HG03097 (cell line): ENCODE data around the gene TOR3A.

Experiments
- ATAC-seq: cut with Tn5 transposase; IDR thresholded peaks from one replicate; pipeline ENCODE4 v1.9.1; 2021; ENCODE audit not compliant: unreplicated experiment, low FRiP score

The TOR3A gene

DNA sequence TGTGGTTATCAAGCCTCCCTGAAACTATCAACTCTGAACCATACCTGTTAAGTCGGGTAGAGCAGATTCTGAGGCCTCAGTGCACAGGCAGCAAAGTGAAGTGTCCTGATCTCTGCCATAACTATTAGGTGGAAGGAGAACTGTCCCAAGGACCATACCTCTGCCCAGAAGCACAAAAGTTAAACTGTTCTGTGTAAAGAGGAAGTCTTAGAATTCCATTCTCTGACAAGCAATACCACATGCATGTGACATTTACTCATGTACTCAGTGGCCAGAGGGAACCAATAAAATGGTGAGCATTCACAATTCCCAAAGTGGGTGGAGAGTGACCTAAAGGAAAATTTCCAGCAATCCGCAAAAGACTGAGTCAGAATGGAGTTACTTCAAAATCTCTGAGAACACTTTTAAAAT, 61.0 kb downstream of the TOR3A start:
- ATAC-seq: no peak

DNA sequence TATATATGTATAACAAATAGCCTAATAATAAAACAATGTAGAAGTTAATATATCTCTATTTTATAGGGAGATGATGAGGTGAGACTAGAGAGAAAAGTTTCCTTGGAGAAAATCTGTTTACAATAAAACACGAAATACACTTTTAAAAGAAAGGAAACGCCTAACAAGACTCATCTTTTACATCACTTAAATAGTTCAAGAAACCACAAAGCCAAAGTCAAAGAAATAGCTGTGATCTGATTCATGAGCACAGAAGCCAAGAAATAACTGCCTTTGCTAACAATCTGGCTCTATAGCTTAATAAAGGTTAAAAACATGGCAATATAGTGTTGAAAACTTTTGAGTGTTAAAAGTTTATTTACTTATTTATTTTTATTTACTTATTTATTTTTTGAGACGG, 61.5 kb downstream of the TOR3A start:
- ATAC-seq: no peak

DNA sequence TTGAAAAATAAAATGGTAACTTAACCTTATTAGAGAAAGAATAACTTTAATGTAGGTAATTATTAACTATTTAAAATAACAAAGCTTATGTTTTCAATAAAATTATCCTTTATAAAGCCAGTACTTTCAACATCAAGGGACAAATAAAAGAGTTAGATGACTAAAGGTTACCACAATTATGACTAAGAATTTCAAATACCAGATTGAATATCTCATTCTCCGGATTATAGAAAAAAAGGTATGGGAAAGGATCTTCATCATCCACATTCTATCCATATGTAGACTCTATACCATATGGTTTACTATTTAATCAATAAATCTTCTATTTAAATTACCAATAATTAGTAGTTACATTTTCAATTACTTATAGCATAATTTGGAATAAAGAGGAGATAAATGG, 62.8 kb downstream of the TOR3A start:
- no peak for ATAC-seq

DNA sequence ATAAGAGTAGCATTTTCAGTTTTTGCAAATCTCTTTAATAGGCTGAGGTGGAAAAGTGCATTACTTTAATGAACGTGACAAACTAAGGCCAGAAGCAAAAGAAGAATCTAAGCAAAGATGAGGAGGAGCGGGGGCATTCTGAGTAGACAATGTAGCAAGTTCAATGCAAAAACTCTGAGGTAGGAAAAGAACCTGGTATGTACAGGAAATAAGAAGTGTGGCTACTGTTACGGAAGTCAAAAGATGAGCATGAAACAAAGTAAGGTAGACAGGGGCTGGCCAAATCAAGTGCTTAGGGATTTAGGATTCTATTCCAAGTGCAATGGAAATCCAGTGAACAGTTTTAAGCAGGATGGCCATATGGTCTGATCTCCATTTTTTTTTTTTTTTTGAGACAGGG, 63.7 kb downstream of the TOR3A start:
- ATAC-seq: no peak
